NCI-H526 (cell line): ENCODE data around the gene OR2C3.
"Not testable (repeated sequence)": the region's sequence is repeated elsewhere in the genome, so short reads cannot be mapped to it uniquely, and the experiment has no call there.

Experiments used
- DNase-seq, 2 experiments: peaks; one replicate each; lab custom pipeline; 2025; lab: John Stamatoyannopoulos, UW

Gene OR2C3

GRCh38 chr1:247517795-247518612 lies 18.2 kb downstream of the OR2C3 start:
- no peak for DNase-seq

GRCh38 chr1:247506831-247507230 lies 29.4 kb downstream of the OR2C3 start:
- DNase-seq, result no peak

- no peak for DNase-seq
Measured at GRCh38 chr1:247500865-247501264, 35.4 kb downstream of the OR2C3 start.

GRCh38 chr1:247496581-247497285 lies 39.5 kb downstream of the OR2C3 start:
- DNase-seq, result no peak

GRCh38 chr1:247494767-247495166 lies 41.5 kb downstream of the OR2C3 start:
- no peak for DNase-seq

GRCh38 chr1:247493106-247493505 lies 43.1 kb downstream of the OR2C3 start:
- no peak for DNase-seq

- no peak for DNase-seq
Measured at GRCh38 chr1:247491328-247491727, 44.9 kb downstream of the OR2C3 start.

DNA sequence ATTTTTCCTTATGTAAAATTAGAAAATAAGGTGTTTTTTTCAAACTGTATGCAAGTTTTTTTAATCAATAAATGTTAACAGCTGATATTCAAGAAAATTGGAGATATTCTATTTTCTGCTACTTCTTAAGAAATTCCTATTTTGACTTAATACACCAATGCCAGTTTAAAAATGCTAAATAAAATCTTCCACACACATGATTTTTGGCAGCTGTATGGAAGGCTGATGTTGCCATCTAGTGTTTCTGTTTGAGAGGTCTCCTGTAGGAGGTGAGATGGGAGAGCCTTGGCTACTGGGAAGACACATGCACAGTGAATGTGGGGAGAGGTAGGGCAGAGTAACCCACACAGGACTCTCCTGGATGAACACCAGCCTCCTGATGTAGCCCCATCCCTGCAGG lies 49.2 kb downstream of the OR2C3 start:
- peak in 1 of 2 experiments; percentile 23 for DNase-seq

GRCh38 chr1:247482747-247483146 lies 53.5 kb downstream of the OR2C3 start:
- DNase-seq, result no peak

DNA sequence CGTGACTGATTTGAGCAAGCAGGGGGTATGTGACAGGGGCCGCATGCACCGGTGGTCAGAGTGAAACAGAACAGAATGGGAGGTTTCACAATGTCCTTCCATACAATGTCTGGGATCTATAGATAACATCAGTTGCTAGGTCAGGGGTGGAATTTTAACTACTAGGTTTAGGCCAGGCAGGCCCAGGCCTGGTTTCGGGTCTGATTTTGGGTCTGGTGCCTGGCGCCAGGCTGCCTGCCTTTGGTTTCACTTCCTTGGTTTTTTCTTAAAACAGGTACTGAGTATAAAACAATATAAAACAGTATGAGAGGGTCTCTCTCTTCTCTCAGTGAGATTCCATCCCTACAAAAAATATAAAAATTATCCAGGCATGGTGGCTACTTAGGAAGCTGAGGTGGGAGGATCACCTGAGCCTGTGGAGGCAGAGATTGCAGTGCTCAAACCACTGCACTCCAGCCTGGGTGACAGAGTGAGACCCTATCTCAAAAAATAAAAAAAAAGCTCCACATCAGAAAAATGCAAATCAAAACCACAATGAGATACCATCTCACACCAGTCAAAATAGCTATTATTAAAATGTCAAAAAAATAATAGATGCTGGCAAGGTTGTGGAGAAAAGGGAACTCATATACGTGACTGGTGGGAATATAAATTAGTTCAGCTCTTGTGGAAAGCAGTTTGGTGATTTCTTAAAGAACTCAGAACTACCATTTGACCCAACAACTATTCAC lies 59.7 kb downstream of the OR2C3 start:
- not testable (repeated sequence) for DNase-seq

GRCh38 chr1:247475793-247476192 lies 60.4 kb downstream of the OR2C3 start:
- no peak for DNase-seq
